DMS153 treated with DMSO at 0.1 percent for 48 hours (cell line): Measurements from ENCODE around the gene CDH4.
A peak's percentile ranks its signal among the peaks of the same experiment; 100 is the strongest.

Experiments used
- DNase-seq: peaks from one replicate; lab custom pipeline; 2025; ENCODE audit not compliant: unreplicated experiment; lab: John Stamatoyannopoulos, UW

The CDH4 gene

GRCh38 chr20:61679473-61679872 is 427.4 kb downstream of the CDH4 start:
- no peak for DNase-seq

- no peak for DNase-seq
These were observed 428.0 kb downstream of the CDH4 start for GRCh38 chr20:61680096-61680495.

- no peak for DNase-seq
These were observed 430.3 kb downstream of the CDH4 start for GRCh38 chr20:61682114-61682995.

- DNase-seq = no peak
These were observed 431.1 kb downstream of the CDH4 start for GRCh38 chr20:61682996-61683681.

- peak; percentile 69 for DNase-seq
These were observed 431.7 kb downstream of the CDH4 start for GRCh38 chr20:61683721-61684120.

- no peak for DNase-seq
These were observed 432.1 kb downstream of the CDH4 start for GRCh38 chr20:61684136-61684535.

GRCh38 chr20:61684583-61685235 is 432.6 kb downstream of the CDH4 start:
- DNase-seq = no peak

GRCh38 chr20:61685462-61685861 is 433.4 kb downstream of the CDH4 start:
- DNase-seq = no peak

GRCh38 chr20:61686051-61686936 is 434.2 kb downstream of the CDH4 start:
- DNase-seq = no peak

GRCh38 chr20:61688411-61688810 is 436.4 kb downstream of the CDH4 start:
- no peak for DNase-seq

- DNase-seq = no peak
These were observed 438.1 kb downstream of the CDH4 start for GRCh38 chr20:61690150-61690549.

GRCh38 chr20:61690993-61691838 is 439.2 kb downstream of the CDH4 start:
- DNase-seq = no peak

GRCh38 chr20:61691978-61692377 is 439.9 kb downstream of the CDH4 start:
- DNase-seq = no peak

- DNase-seq = no peak
These were observed 440.4 kb downstream of the CDH4 start for GRCh38 chr20:61692479-61692878.

GRCh38 chr20:61693055-61693600 is 441.1 kb downstream of the CDH4 start:
- DNase-seq = no peak

GRCh38 chr20:61694682-61695081 is 442.6 kb downstream of the CDH4 start:
- no peak for DNase-seq

- no peak for DNase-seq
These were observed 443.7 kb downstream of the CDH4 start for GRCh38 chr20:61695741-61696140.

GRCh38 chr20:61696181-61696735 is 444.2 kb downstream of the CDH4 start:
- DNase-seq = no peak
